Umbilical cord (tissue), 2 donors: ENCODE measurements around the gene NPB. TPM values are rescaled to one million over a fixed set of nuclear protein-coding genes. Genes with fewer than 3 reads are reported as not detected.
"Not testable (repeated sequence)": the region's sequence is repeated elsewhere in the genome, so short reads cannot be mapped to it uniquely, and the experiment has no call there.

Source experiments
- DNase-seq: peaks from one replicate; pipeline ENCODE4 v3.0.0-alpha.2; 2015; ENCODE audit warnings: low spot score
- total RNA-seq: library from RNA; depleted of rRNA; stranded (reverse); fragments of >200 nt; gene quantifications from one replicate; pipeline ENCODE4 v1.2.3, GENCODE V29; 2014; ENCODE audit warnings: low replicate concordance; ENCODE audit not compliant: insufficient read depth

NPB gene
- total RNA-seq, 1 donor from 2014 or later: 1.4 TPM

GRCh38 chr17:81911969-81912368 is 9.9 kb downstream of the NPB start:
- no peak for DNase-seq

- no peak for DNase-seq
These were observed 10.6 kb downstream of the NPB start for GRCh38 chr17:81912441-81913309.

GRCh38 chr17:81913394-81914102 is 11.5 kb downstream of the NPB start:
- DNase-seq: no peak

GRCh38 chr17:81914103-81914850 is 12.2 kb downstream of the NPB start:
- no peak for DNase-seq

GRCh38 chr17:81915331-81915730 is 13.3 kb downstream of the NPB start:
- no peak for DNase-seq

- DNase-seq: no peak
These were observed 14.4 kb downstream of the NPB start for GRCh38 chr17:81916234-81917001.

GRCh38 chr17:81917565-81918332 is 15.7 kb downstream of the NPB start, which contains the start of gene SIRT7:
SIRT7 (minus strand) TSS chr17:81918176; CDS start chr17:81918131, 45 bp downstream.
- peak; percentile 72 for DNase-seq

GRCh38 chr17:81918333-81918669 is 16.3 kb downstream of the NPB start:
- not testable (repeated sequence) for DNase-seq

GRCh38 chr17:81918832-81919545 is 17.0 kb downstream of the NPB start:
- DNase-seq: no peak

- DNase-seq: no peak
These were observed 18.8 kb downstream of the NPB start for GRCh38 chr17:81920612-81921536.

GRCh38 chr17:81921537-81921862 is 19.5 kb downstream of the NPB start:
- DNase-seq: no peak

GRCh38 chr17:81921996-81922565 is 20.0 kb downstream of the NPB start:
- DNase-seq: no peak

GRCh38 chr17:81922566-81923301 is 20.7 kb downstream of the NPB start:
- no peak for DNase-seq

- peak; percentile 87 for DNase-seq
These were observed 21.5 kb downstream of the NPB start for GRCh38 chr17:81923302-81924260.

GRCh38 chr17:81924557-81925532 is 22.8 kb downstream of the NPB start:
- DNase-seq: no peak
